ENCODE measurements around the gene RASGEF1C. TPM values are rescaled to one million over a fixed set of nuclear protein-coding genes. Genes with fewer than 3 reads are reported as not detected.

Gene RASGEF1C
- total and polyA plus RNA-seq, 2 experiments from 2014 or later: 0.40 to 0.42 TPM

GRCh38 chr5:180129291-180130190 is 79.5 kb downstream of the RASGEF1C start (continued):
- TF ChIP-seq, protein P1, sequence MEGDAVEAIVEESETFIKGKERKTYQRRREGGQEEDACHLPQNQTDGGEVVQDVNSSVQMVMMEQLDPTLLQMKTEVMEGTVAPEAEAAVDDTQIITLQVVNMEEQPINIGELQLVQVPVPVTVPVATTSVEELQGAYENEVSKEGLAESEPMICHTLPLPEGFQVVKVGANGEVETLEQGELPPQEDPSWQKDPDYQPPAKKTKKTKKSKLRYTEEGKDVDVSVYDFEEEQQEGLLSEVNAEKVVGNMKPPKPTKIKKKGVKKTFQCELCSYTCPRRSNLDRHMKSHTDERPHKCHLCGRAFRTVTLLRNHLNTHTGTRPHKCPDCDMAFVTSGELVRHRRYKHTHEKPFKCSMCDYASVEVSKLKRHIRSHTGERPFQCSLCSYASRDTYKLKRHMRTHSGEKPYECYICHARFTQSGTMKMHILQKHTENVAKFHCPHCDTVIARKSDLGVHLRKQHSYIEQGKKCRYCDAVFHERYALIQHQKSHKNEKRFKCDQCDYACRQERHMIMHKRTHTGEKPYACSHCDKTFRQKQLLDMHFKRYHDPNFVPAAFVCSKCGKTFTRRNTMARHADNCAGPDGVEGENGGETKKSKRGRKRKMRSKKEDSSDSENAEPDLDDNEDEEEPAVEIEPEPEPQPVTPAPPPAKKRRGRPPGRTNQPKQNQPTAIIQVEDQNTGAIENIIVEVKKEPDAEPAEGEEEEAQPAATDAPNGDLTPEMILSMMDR (conservative IDR thresholded peaks at IDR 0.05; ENCODE audit: low read depth in 2 of 2): no peak
- TF ChIP-seq CREB1 (CRISPR knock-in tag; IDR thresholded peaks at IDR 0.05; ENCODE audit: low read depth): no peak

DNA sequence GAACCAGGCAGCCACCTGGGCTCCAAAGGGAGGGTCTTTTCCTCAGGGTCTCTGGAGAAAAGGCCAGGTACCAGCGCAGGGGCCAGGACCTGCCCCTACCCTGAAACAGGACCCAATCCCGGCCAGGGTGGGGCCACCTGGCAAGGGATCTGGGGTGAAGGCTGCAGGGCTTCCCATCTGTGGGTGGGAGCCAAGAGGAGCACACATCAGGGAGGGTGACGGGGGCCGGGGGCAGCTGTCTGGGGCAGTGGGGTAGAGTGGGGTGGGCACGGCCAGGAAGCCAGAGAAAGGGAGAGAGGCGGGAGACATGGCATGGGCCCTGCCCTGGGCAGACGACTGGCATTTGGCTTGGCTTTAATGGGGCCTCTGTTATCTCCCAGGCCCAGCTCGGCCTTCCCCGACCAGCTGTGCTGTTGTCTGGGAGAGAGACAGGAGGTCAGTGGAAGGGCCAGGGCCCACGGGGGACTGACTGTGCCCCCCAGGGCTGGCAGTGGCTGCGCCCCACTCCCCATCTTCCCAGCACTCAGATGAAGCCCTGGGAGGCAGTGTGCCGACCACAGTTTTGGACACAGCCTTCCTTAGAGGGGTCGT is 80.2 kb downstream of the RASGEF1C start:
- H3K4me1 ChIP-seq (ENCODE audit: insufficient read depth): no peaks in the 10 kb centered on the region
- no peaks in the 10 kb centered on the region for H3K79me2 ChIP-seq (replicated peaks; ENCODE audit: insufficient read depth)
- ATAC-seq (no peak), DNase-seq (ENCODE audit: low spot score) (no peak)
- H3K4me3 Mint-ChIP-seq: no peak overlapping the region
- no peaks in the 10 kb centered on the region for H3F3A ChIP-seq (replicated peaks; ENCODE audit: low read depth)
- H3K4me2 ChIP-seq: no peak overlapping the region
- H3K4me1 Mint-ChIP-seq: peaks cover 3% of the 10 kb centered on the region; the same call in 1 of the 3 replicates
- no peak overlapping the region for H3K27ac ChIP-seq (ENCODE audit: low read depth)
- H3K27me3 Mint-ChIP-seq (ENCODE audit: insufficient read depth, low read depth, poor library complexity): peaks cover 10% of the 10 kb centered on the region
- no peaks in the 10 kb centered on the region for H3K27me3 ChIP-seq (ENCODE audit: insufficient read depth)
- no peaks in the 10 kb centered on the region for H3K36me3 Mint-ChIP-seq (ENCODE audit: low read depth)
- no peaks in the 10 kb centered on the region for H3K9me2 ChIP-seq (ENCODE audit: insufficient read depth)
- no peak overlapping the region for H3K4me3 ChIP-seq
- no peaks in the 10 kb centered on the region for H4K20me1 ChIP-seq (replicated peaks; ENCODE audit: insufficient read depth)
- TF ChIP-seq POLR2AphosphoS5 (IDR thresholded peaks at IDR 0.05; ENCODE audit: low read depth) (no peak), CREB1 (CRISPR knock-in tag; IDR thresholded peaks at IDR 0.05; ENCODE audit: low read depth) (no peak), EZH2phosphoT487 (IDR thresholded peaks at IDR 0.05; ENCODE audit: unreplicated experiment) (no peak), STAT1 (IDR thresholded peaks at IDR 0.05; ENCODE audit: unreplicated experiment) (no peak), NANOG (IDR thresholded peaks at IDR 0.05; ENCODE audit: borderline replicate concordance) (no peak), ETS1 (IDR thresholded peaks at IDR 0.05) (no peak)
- no peak overlapping the region for H3K27ac Mint-ChIP-seq
- no peaks in the 10 kb centered on the region for H3K9me3 Mint-ChIP-seq
- no peaks in the 10 kb centered on the region for H3K36me3 ChIP-seq (ENCODE audit: insufficient read depth)
- no peak overlapping the region for H2AFZ ChIP-seq

Measured in GM23338 (cell line).